ENCODE data around the gene CDC42SE1. TPM values are rescaled to one million over a fixed set of nuclear protein-coding genes. Genes with fewer than 3 reads are reported as not detected.

CDC42SE1 gene
- total and polyA plus RNA-seq, 9 of the 15 experiments (the other 6 are each of a cell fraction or from before 2014, with no cell fraction given) = 78.1 to 189 (median 114) TPM

DNA sequence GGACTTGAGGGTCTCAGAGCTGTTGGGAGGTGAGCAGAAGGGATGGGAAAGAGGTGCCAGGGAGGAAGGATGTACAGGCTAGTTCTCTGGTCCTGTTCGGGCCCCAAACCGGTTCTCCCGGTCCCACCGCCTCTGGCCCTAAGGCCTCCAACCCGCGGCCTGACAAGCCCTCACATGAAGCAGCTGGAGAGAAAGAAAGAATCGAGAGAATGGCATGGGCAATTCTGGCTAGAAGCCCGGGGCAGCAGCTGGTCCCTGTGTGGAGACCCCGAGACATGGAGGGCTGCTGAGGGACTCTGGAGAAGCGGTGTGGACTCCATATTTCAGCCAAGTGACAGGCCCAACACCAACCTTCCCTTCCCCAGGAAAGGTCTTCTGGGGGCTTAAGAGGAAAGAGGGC is 730 bp downstream of the CDC42SE1 start (continued):
- no peak for TF ChIP-seq FOXM1 (IDR thresholded peaks at IDR 0.05; ENCODE audit: low read depth)
- TF ChIP-seq FOXM1 (CRISPR knock-in tag; IDR thresholded peaks at IDR 0.05; ENCODE audit: low read depth) = no peak
- TF ChIP-seq TCF3 (CRISPR knock-in tag; IDR thresholded peaks at IDR 0.05) = no peak
- TF ChIP-seq ZBTB17 (CRISPR knock-in tag; IDR thresholded peaks at IDR 0.05) = no peak
- TF ChIP-seq, protein P1, sequence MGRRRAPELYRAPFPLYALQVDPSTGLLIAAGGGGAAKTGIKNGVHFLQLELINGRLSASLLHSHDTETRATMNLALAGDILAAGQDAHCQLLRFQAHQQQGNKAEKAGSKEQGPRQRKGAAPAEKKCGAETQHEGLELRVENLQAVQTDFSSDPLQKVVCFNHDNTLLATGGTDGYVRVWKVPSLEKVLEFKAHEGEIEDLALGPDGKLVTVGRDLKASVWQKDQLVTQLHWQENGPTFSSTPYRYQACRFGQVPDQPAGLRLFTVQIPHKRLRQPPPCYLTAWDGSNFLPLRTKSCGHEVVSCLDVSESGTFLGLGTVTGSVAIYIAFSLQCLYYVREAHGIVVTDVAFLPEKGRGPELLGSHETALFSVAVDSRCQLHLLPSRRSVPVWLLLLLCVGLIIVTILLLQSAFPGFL (CRISPR knock-in tag; IDR thresholded peaks at IDR 0.05) = no peak
- no peak for TF ChIP-seq MEF2D (tag; conservative IDR thresholded peaks at IDR 0.05; ENCODE audit: low read depth)
- no peak for TF ChIP-seq SMAD4 (CRISPR knock-in tag; conservative IDR thresholded peaks at IDR 0.05)
- no peak for TF ChIP-seq TRIM24 (IDR thresholded peaks at IDR 0.05)

DNA sequence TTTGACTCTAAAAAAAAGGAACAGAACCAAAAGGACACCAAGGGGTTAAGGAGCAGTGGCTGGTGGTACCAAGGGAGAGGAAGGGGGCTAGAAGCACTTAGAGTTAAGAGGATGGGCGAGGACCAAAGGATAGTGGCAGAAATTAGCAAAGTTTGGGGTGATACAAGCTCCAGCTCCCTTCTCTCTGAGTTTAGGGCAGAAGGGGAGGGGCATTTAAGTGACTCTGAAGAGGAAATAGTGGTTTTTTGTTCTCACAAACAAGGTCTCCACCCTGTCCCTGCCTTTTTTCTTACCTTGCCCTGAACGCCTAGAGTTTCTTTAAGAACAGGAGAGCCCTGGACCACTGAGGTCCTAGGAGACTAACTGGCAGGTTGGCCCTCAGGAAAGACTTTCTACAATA is 3.3 kb downstream of the CDC42SE1 start:
- in situ Hi-C loops (cut with MboI) = no loop called here
- H3K27ac ChIP-seq (ENCODE audit: extremely low read depth, low read depth, low read length) = peak overlapping the region; percentile 91
- DNase-seq (ENCODE audit: extremely low read depth in 1 of 4, low spot score in 3 of 4) (peak in 1 of 4 experiments; percentile 54), FAIRE-seq (no peak), ATAC-seq (no peak)
- intact Hi-C loops (cut with micrococcal nuclease) = loop anchor here (5.0 kb wide), 2 partner anchors 34 to 49 kb away; partner anchors contain the start of genes MINDY1 and PRUNE1
- peak overlapping the region; percentile 96 for H3K4me2 ChIP-seq (ENCODE audit: insufficient read depth, low read length)
- peaks cover 79% of the 10 kb centered on the region for H3K79me2 ChIP-seq (ENCODE audit: control insufficient read depth, insufficient read depth, low read length)
- no TSS peak for BruUV-seq (replicated peaks)
- H3K36me3 ChIP-seq (ENCODE audit: control insufficient read depth, insufficient read depth, low read length) = peaks cover 71% of the 10 kb centered on the region
- CTCF ChIA-PET (ENCODE audit: low intra/inter-chr PET ratio) = no interaction called here
- no peaks in the 10 kb centered on the region for H3K9me3 ChIP-seq (replicated peaks; ENCODE audit: control insufficient read depth, insufficient read depth, low read depth, low read length)
- WGBS (ENCODE audit: insufficient coverage, low coverage, missing lambda C conversion rate) = 25% methylated on average over 2 of the region's 2 CpGs
- peaks cover 2% of the 10 kb centered on the region for H3K9me1 ChIP-seq (ENCODE audit: control insufficient read depth, insufficient read depth, low read length)
- H2AFZ ChIP-seq (ENCODE audit: low read depth, low read length) = no peak overlapping the region
- peaks cover 43 to 56% of the 10 kb centered on the region in 2 experiments for H3K4me1 ChIP-seq (replicated peaks in 1 of 2; ENCODE audit: control insufficient read depth in 2 of 2, insufficient read depth in 2 of 2, low read length in 2 of 2)
- no peaks in the 10 kb centered on the region for H3K27me3 ChIP-seq (ENCODE audit: control insufficient read depth in 2 of 2, insufficient read depth in 2 of 2, low read length in 2 of 2)
- POLR2A ChIA-PET = interaction anchor here (0.7 to 4.4 kb wide), 8 partner anchors 9 to 195 kb away, joined by 3 to 19 read pairs (median 6); partner anchors contain the start of genes BNIPL and C1orf56
- 0 out of 2 replicates have a peak, but pooled peaks cover 3% of the 10 kb centered on the region for H4K20me1 ChIP-seq (replicated peaks; ENCODE audit: control insufficient read depth, insufficient read depth, low read length)
- peak overlapping the region; percentile 80 to 92; a peak in 3 of 4 replicates for H3K9ac ChIP-seq (ENCODE audit: insufficient read depth in 1 of 2, low read depth in 2 of 2, low read length in 2 of 2)
- peak overlapping the region; percentile 95 for H3K4me3 ChIP-seq
- no peak for TF ChIP-seq EGR1 (conservative IDR thresholded peaks at IDR 0.05)
- TF ChIP-seq, protein P2, sequence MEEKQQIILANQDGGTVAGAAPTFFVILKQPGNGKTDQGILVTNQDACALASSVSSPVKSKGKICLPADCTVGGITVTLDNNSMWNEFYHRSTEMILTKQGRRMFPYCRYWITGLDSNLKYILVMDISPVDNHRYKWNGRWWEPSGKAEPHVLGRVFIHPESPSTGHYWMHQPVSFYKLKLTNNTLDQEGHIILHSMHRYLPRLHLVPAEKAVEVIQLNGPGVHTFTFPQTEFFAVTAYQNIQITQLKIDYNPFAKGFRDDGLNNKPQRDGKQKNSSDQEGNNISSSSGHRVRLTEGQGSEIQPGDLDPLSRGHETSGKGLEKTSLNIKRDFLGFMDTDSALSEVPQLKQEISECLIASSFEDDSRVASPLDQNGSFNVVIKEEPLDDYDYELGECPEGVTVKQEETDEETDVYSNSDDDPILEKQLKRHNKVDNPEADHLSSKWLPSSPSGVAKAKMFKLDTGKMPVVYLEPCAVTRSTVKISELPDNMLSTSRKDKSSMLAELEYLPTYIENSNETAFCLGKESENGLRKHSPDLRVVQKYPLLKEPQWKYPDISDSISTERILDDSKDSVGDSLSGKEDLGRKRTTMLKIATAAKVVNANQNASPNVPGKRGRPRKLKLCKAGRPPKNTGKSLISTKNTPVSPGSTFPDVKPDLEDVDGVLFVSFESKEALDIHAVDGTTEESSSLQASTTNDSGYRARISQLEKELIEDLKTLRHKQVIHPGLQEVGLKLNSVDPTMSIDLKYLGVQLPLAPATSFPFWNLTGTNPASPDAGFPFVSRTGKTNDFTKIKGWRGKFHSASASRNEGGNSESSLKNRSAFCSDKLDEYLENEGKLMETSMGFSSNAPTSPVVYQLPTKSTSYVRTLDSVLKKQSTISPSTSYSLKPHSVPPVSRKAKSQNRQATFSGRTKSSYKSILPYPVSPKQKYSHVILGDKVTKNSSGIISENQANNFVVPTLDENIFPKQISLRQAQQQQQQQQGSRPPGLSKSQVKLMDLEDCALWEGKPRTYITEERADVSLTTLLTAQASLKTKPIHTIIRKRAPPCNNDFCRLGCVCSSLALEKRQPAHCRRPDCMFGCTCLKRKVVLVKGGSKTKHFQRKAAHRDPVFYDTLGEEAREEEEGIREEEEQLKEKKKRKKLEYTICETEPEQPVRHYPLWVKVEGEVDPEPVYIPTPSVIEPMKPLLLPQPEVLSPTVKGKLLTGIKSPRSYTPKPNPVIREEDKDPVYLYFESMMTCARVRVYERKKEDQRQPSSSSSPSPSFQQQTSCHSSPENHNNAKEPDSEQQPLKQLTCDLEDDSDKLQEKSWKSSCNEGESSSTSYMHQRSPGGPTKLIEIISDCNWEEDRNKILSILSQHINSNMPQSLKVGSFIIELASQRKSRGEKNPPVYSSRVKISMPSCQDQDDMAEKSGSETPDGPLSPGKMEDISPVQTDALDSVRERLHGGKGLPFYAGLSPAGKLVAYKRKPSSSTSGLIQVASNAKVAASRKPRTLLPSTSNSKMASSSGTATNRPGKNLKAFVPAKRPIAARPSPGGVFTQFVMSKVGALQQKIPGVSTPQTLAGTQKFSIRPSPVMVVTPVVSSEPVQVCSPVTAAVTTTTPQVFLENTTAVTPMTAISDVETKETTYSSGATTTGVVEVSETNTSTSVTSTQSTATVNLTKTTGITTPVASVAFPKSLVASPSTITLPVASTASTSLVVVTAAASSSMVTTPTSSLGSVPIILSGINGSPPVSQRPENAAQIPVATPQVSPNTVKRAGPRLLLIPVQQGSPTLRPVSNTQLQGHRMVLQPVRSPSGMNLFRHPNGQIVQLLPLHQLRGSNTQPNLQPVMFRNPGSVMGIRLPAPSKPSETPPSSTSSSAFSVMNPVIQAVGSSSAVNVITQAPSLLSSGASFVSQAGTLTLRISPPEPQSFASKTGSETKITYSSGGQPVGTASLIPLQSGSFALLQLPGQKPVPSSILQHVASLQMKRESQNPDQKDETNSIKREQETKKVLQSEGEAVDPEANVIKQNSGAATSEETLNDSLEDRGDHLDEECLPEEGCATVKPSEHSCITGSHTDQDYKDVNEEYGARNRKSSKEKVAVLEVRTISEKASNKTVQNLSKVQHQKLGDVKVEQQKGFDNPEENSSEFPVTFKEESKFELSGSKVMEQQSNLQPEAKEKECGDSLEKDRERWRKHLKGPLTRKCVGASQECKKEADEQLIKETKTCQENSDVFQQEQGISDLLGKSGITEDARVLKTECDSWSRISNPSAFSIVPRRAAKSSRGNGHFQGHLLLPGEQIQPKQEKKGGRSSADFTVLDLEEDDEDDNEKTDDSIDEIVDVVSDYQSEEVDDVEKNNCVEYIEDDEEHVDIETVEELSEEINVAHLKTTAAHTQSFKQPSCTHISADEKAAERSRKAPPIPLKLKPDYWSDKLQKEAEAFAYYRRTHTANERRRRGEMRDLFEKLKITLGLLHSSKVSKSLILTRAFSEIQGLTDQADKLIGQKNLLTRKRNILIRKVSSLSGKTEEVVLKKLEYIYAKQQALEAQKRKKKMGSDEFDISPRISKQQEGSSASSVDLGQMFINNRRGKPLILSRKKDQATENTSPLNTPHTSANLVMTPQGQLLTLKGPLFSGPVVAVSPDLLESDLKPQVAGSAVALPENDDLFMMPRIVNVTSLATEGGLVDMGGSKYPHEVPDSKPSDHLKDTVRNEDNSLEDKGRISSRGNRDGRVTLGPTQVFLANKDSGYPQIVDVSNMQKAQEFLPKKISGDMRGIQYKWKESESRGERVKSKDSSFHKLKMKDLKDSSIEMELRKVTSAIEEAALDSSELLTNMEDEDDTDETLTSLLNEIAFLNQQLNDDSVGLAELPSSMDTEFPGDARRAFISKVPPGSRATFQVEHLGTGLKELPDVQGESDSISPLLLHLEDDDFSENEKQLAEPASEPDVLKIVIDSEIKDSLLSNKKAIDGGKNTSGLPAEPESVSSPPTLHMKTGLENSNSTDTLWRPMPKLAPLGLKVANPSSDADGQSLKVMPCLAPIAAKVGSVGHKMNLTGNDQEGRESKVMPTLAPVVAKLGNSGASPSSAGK (IDR thresholded peaks at IDR 0.05) = no peak

Measured in K562 (cell line).